ENCODE measurements around the gene HYCC1.

HYCC1 gene

GRCh38 chr7:23027261-23027660 lies 13.3 kb upstream of the HYCC1 start:
- H3K4me3 ChIP-seq (IDR thresholded peaks at IDR 0.05; ENCODE audit: insufficient read depth, low read depth, low read length) = no peak overlapping the region
- no peaks in the 10 kb centered on the region for H3K27me3 ChIP-seq (ENCODE audit: insufficient read depth, low read depth)
- TF ChIP-seq CTCF (conservative IDR thresholded peaks at IDR 0.05; ENCODE audit: low read depth, low read length) = no peak
- no peaks in the 10 kb centered on the region for H3K79me2 ChIP-seq (ENCODE audit: insufficient read depth, low read depth)
- H3K27ac ChIP-seq = no peak overlapping the region
- no peaks in the 10 kb centered on the region for H4K20me1 ChIP-seq (ENCODE audit: insufficient read depth)
- H3K36me3 ChIP-seq (ENCODE audit: insufficient read depth) = no peaks in the 10 kb centered on the region
- no peak overlapping the region for H3K4me2 ChIP-seq
- no peak overlapping the region for H2AFZ ChIP-seq (ENCODE audit: low read depth)
- H3K9ac ChIP-seq = no peak overlapping the region
- H3K4me1 ChIP-seq (ENCODE audit: low read depth, poor library complexity, severe bottlenecking) = peaks cover 2% of the 10 kb centered on the region

- Histone ChIP-seq H3K9ac (no peak overlapping the region), H2AFZ (ENCODE audit: low read depth) (no peak overlapping the region), H3K4me3 (IDR thresholded peaks at IDR 0.05; ENCODE audit: insufficient read depth, low read depth, low read length) (no peak overlapping the region), H3K36me3 (ENCODE audit: insufficient read depth) (no peaks in the 10 kb centered on the region), H3K4me1 (ENCODE audit: low read depth, poor library complexity, severe bottlenecking) (peaks cover 4% of the 10 kb centered on the region), H4K20me1 (ENCODE audit: insufficient read depth) (no peaks in the 10 kb centered on the region), H3K27ac (no peak overlapping the region), H3K27me3 (ENCODE audit: insufficient read depth, low read depth) (no peaks in the 10 kb centered on the region), H3K79me2 (ENCODE audit: insufficient read depth, low read depth) (no peaks in the 10 kb centered on the region), H3K4me2 (no peak overlapping the region)
- TF ChIP-seq CTCF (conservative IDR thresholded peaks at IDR 0.05; ENCODE audit: low read depth, low read length) = no peak
Observed at GRCh38 chr7:23026164-23026563, 12.2 kb upstream of the HYCC1 start.

DNA sequence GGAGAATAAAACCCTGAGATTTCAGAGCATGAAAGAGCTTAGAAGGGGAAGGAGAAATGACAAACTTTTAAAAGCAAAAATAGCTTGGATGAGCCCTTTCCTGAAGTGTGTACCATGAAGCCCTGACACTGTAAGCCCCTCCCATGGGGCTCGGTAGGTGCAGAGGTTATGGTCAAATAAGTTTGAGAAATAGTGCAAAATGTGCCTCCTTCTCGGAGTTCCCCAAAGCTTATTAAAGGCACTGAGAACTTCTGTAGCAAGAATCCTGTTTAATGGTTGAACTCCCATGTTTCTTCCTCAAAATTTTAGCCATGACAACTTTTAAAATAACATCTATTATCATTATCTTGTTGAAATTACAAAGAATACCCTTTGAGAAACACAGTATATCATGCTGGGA lies 10.5 kb upstream of the HYCC1 start:
- Histone ChIP-seq H3K27me3 (ENCODE audit: insufficient read depth, low read depth) (no peaks in the 10 kb centered on the region), H3K36me3 (ENCODE audit: insufficient read depth) (no peaks in the 10 kb centered on the region), H3K4me3 (IDR thresholded peaks at IDR 0.05; ENCODE audit: insufficient read depth, low read depth, low read length) (no peak overlapping the region), H4K20me1 (ENCODE audit: insufficient read depth) (no peaks in the 10 kb centered on the region), H3K4me2 (no peak overlapping the region), H3K4me1 (ENCODE audit: low read depth, poor library complexity, severe bottlenecking) (peaks cover 4% of the 10 kb centered on the region), H2AFZ (ENCODE audit: low read depth) (no peak overlapping the region), H3K9ac (no peak overlapping the region), H3K79me2 (ENCODE audit: insufficient read depth, low read depth) (no peaks in the 10 kb centered on the region), H3K27ac (no peak overlapping the region)
- no peak for TF ChIP-seq CTCF (conservative IDR thresholded peaks at IDR 0.05; ENCODE audit: low read depth, low read length)

DNA sequence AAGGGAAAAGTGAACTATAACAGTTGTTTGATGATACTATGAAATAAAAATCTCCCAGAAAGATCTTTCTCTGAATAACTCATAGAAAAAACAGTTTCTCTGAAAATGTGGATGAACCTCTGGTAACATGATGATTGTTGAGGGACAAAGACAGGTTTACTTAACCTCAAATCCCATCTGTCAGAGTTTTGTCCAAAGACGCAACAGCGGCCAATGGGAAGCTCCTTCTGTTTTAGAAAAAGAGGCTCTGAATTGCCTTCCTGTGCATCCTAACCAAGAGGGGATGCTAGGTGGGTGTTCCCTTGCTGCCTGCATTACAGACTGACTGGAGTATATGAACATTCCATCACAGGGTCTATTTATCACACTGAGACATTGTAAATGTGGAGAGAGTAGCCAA lies 8.9 kb upstream of the HYCC1 start:
- Histone ChIP-seq H3K27ac (no peak overlapping the region), H3K9ac (no peak overlapping the region), H3K79me2 (ENCODE audit: insufficient read depth, low read depth) (no peaks in the 10 kb centered on the region), H3K4me1 (ENCODE audit: low read depth, poor library complexity, severe bottlenecking) (peaks cover 4% of the 10 kb centered on the region), H3K4me3 (IDR thresholded peaks at IDR 0.05; ENCODE audit: insufficient read depth, low read depth, low read length) (no peak overlapping the region), H3K27me3 (ENCODE audit: insufficient read depth, low read depth) (no peaks in the 10 kb centered on the region), H3K4me2 (no peak overlapping the region), H4K20me1 (ENCODE audit: insufficient read depth) (no peaks in the 10 kb centered on the region), H3K36me3 (ENCODE audit: insufficient read depth) (no peaks in the 10 kb centered on the region), H2AFZ (ENCODE audit: low read depth) (no peak overlapping the region)
- TF ChIP-seq CTCF (conservative IDR thresholded peaks at IDR 0.05; ENCODE audit: low read depth, low read length) = no peak
